ENCODE results near the gene NOC3L.
"Not testable (repeated sequence)": the region's sequence is repeated elsewhere in the genome, so short reads cannot be mapped to it uniquely, and the experiment has no call there.

Gene NOC3L, protein sequence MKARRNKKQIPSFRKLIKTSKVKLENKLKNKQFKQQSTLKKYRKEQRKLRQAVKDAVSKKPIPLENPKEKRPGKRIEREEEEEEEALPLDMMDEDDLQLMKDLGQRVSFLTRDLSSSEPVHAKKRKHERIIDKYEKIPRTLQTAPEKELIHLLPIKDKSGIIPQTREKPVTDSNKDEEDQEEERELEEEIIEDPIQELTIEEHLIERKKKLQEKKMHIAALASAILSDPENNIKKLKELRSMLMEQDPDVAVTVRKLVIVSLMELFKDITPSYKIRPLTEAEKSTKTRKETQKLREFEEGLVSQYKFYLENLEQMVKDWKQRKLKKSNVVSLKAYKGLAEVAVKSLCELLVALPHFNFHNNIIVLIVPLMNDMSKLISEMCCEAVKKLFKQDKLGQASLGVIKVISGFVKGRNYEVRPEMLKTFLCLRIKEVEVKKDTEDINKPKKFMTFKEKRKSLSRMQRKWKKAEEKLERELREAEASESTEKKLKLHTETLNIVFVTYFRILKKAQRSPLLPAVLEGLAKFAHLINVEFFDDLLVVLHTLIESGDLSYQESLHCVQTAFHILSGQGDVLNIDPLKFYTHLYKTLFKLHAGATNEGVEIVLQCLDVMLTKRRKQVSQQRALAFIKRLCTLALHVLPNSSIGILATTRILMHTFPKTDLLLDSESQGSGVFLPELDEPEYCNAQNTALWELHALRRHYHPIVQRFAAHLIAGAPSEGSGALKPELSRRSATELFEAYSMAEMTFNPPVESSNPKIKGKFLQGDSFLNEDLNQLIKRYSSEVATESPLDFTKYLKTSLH

GRCh38 chr10:94362360-94363250, at the start of gene NOC3L:
Gene NOC3L, minus strand, starts transcription at chr10:94362939. Its CDS starts 101 bp downstream, at chr10:94362838.
- DNase-seq: peak; percentile 94

DNA sequence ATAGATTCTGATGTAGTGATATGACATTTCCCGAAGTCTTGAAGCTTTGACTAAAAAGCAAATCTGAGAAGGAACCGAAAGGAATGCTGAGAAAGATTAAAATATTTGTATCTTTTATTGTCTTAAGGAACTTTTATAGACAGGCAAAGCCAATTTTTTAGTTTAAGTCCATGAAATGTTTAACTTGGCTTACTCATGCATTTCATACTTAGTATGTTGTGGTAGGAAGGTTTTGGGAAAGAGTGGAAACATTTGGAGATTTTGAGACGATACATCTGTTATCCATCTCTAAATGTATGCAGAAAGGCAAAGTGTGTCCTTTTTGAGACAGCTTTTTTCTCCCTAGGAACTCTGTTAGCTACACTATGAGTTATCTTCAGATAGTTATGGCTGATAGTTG, 49.7 kb upstream of the NOC3L start:
- peak; percentile 78 for DNase-seq

- no peak for DNase-seq
Measured at GRCh38 chr10:94411304-94411703, 48.6 kb upstream of the NOC3L start.

DNA sequence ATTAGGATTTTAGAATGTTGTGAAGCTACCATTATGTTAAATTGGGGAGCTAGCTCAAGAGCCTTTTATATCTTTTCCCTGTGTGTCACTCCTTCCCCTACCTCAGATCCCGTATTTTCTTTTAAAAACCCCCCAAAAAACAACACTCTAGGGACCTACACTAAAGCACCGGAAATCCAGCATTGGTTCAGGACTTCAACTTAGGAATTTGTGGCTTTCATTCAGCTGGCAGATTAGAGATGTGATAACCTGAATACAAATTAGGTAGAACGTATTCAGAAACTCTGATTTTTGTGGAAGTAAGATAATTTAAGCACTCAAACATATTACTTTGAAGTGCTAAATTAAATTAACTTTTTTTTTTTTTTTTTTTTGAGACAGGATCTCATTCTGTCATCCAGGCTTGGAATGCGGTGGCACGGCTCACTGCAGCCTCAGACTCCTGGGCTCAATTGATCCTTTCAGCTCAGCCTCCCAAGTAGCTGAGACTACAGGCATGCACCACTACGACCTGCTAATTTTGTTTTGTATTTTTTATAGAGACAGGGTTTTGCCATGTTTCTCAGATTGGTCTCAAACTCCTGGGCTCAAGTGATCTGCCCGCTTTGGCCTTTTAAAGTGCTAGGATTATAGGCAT, 46.4 kb upstream of the NOC3L start:
- no peak for DNase-seq

- DNase-seq: no peak
Measured at GRCh38 chr10:94407668-94408067, 44.9 kb upstream of the NOC3L start.

- DNase-seq: no peak
Measured at GRCh38 chr10:94405406-94405805, 42.7 kb upstream of the NOC3L start.

DNA sequence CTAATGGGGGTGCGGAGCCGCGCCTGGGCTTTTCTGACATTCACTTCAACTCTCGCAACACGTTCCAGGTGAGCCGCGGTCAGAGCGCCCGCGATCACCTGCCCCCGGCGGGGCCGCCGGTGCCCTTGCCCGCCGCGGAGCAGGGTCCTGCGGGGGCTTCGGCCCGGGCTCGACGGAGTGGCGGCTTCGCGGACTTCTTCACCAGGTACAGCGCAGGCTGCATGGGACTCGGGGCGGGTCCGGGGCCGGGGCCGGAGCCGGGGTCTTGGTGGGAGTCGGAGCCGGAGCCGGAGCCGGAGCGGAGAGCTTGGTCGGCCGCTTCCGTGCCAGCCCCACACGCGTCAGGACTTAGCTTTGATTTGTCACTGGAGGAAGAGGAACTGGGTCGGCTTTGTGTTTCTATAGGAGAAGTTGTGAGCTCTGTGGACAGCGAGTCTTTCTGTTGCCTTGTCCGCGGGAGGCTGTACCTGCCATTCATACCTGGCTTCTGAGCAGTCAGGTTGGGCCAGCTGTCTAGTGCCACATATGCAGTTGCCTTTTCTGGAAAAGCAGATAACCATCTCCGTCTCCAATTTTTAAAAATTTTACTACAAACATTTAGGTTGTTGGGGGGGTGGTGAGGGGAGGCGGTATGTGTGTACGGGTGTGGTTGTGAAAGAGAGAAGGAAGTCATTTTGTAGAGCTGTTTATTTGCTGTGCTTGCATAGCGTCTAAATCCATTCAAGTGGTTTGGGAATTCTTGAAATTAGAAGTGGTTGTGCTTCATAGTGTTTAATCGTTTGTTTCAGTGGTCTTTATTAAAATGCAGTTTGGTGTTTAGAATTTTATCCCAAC, 40.9 kb upstream of the NOC3L start:
- DNase-seq: peak; percentile 48

DNA sequence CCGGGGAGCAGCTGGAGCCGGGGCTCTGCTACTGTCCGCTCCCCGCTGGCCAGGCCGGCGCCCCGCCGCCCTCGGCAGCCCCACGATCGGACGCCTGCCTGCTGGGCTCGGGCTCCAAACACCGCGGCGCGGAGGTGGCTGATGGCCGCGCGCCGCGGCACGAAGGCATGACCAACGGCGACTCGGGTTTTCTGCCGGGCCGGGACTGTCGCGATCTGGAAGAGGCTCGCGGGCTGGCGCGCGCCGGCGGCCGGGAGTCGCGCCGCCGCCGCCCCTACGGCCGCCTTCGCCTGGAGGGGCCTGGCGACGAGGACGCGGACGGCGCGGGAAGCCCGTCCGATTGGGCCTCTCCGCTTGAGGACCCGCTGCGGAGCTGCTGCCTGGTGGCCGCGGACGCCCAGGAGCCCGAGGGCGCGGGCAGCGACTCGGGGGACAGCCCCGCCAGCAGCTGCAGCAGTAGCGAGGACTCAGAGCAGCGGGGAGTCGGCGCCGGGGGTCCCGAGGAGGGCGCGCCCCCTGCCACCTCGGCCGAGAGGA, 40.2 kb upstream of the NOC3L start:
- DNase-seq: no peak

- peak; percentile 95 for DNase-seq
Measured at GRCh38 chr10:94402204-94402842, 39.6 kb upstream of the NOC3L start, which contains the start of gene TBC1D12. Gene TBC1D12, plus strand, starts transcription at chr10:94402541. Its CDS starts 73 bp downstream, at chr10:94402614.

DNA sequence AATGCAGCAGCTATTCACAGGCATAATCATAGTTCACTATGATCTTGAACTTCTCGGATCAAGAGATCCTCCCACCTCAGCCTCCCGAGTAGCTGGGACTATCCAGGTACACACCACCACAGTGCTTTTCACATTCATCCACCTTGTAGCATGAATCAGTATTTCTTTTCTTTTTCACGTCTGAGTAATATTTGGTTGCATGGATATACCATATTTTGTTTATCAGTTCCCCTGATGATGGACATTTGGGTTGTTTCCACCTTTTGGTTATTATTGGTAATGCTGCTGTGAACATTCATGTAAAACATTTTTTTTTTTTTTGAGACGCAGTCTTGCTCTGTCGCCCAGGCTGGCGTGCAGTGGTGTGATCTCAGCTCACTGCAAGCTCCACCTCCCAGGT, 36.0 kb upstream of the NOC3L start:
- DNase-seq: no peak

DNA sequence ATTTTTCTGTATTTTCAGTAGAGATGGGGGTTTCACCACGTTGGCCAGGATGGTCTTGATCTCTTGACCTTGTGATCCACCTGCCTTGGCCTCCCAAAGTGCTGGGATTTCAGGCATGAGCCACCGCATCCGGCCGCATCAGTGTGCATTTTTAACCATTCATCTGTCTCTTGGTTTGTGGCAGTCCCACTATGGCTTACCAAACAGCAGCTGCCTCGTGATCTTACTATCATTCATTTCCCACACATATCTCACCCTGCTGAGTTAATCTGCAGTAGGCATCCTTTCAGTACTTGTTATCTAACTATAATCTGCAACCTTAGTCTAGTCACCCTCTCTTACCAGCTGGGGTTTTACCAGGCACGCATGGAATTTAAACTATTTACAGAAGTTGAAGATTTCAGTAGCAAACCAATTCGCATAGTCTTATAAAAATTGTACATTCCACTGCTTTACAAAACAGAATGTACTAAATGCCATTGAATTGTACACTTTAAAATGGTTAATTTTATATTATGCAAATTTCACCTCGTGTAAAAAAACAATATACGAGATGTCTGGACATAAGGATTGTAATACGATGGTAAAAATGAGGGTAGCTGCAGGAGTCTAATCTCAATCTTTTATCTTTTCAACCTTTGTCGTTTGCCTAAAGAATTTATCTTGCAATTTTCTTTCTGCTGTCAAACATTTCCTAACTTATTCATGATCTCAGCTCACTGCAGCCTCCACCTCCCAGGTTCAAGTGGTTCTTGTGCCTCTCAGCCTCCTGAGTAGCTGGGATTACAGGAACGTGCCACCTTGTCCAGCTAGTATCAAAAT, 35.0 kb upstream of the NOC3L start:
- DNase-seq: peak; percentile 46

GRCh38 chr10:94392117-94392516, 29.4 kb upstream of the NOC3L start:
- not testable (repeated sequence) for DNase-seq

DNA sequence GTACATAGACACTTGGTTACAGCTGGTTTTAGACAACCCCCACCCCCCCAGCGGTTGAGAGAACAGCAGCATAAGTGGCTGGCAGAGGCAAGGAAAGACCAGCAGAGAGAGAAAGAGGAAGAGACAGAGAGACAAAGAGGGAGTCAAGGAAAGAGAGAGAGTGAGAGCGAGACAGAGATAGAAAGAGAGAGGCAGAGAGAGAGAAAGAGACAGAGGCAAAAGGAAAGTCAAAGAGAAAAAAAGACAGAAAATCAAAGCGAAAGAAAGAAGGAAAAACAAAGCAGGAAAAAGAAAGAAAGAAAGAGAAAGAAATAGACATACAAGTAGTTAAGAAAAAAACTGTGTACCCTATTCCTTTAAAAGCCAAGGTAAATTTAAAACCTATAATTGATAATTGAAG, 23.0 kb upstream of the NOC3L start:
- DNase-seq: not testable (repeated sequence)

DNA sequence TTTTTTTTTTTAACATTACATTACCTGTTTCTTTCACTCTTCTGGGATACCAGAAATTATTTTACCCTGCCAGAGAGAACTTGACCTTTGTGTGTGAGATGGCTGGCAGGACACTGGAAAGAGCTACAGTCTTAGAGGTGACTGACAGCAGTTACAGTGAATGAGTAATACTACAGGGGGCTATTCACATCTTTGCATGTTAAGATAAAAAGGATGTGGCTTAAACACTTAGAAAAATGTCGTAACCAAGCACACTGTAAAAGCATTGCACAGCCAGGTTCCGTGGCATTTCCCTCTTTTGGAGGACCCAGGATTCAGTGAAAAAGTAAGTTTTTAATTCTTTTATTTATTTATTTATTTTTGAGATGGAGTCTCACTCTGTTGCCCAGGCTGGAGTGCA, 20.8 kb upstream of the NOC3L start:
- no peak for DNase-seq

GRCh38 chr10:94376865-94377264, 14.1 kb upstream of the NOC3L start:
- no peak for DNase-seq

- DNase-seq: no peak
Measured at GRCh38 chr10:94375374-94375773, 12.6 kb upstream of the NOC3L start.

GRCh38 chr10:94370501-94370900, 7.8 kb upstream of the NOC3L start:
- no peak for DNase-seq

DNA sequence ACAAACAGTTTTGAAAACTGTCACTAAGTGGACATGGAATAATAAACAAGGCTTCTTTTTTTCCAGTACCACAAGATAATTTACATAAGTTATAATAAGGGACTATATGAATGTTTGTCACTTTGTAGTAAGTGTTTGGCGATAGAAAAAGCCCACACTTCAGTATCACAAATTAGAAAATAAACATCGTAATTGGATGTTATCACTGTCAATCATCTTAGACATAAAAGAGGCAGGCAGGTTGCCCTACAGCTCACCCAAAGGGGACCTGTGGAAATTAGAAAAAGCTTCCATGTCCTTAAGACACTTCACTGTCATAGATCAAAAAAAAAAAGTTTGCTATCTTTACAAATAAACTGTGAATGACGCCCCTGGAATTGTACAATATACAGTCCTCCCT, 3.6 kb upstream of the NOC3L start:
- no peak for DNase-seq

DNA sequence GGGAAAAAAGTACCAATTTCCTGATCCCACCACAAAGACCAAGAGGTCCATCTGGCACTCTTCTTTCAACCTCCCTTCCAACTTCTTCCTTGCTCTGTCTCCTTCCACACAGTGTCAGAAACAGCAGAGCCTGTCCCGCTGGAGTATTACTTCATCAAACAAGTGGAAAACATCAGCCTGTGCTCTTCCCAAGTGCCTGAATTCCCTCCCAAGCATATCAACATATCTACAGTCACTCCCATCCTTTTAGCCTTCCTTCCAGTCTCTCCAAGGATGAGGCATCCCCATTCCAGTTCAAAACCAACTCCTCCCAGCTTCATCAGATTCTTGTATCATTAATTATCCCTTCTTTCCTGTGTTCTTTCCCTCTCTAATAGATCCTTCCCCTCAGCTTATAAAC, 1.7 kb upstream of the NOC3L start:
- DNase-seq: no peak

- DNase-seq: no peak
Measured at GRCh38 chr10:94363251-94363565, 469 bp upstream of the NOC3L start.
